Vagina (tissue), 2 donors: ENCODE data around the gene DEPDC7.
"Not testable (repeated sequence)": the region's sequence is repeated elsewhere in the genome, so short reads cannot be mapped to it uniquely, and the experiment has no call there.

ENCODE experiments used
- POLR2AphosphoS5 ChIP-seq, 2 donors: sonication (generic); formaldehyde crosslinking; IDR thresholded peaks; one replicate each; pipeline ENCODE4 v1.9.0; 2017; ENCODE audit warnings: antibody characterized with exemption in 2 of 2, mild to moderate bottlenecking in 2 of 2, low read depth in 1 of 2; ENCODE audit not compliant: insufficient read depth in 1 of 2
- TF ChIP-seq, protein P1 (sequence below), 3 experiments: fragments of 450-650 bp in 2 of 3; fragments of 200-600 bp in 1 of 3; sonication (generic) in 1 of 3; IDR thresholded peaks; one replicate each; pipeline ENCODE4 v1.5.1; 2017 to 2019; ENCODE audit warnings: antibody characterized with exemption in 3 of 3, mild to moderate bottlenecking in 2 of 3, moderate library complexity in 2 of 3

DNA sequence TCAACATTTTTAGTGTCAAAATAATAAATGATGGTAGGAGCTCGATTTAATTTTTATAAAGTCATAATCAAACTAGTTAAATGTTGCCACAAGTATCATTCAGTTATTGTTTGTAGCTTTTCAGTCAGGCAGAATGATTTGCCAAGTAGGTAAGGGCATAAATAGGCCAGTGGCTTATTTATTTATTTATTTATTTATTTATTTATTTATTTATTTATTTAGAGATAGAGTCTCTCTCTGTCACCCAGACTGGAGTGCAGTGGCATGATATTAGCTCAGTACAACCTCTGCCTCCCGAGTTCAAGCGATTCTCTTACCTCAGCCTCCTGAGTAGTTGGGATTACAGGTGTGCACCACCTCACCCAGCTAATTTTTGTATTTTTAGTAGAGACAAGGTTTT lies 43.4 kb upstream of the DEPDC7 start:
- not testable (repeated sequence) for TF ChIP-seq POLR2AphosphoS5 (IDR thresholded peaks at IDR 0.05; ENCODE audit: insufficient read depth in 1 of 2, low read depth in 1 of 2)
- TF ChIP-seq, protein P1, sequence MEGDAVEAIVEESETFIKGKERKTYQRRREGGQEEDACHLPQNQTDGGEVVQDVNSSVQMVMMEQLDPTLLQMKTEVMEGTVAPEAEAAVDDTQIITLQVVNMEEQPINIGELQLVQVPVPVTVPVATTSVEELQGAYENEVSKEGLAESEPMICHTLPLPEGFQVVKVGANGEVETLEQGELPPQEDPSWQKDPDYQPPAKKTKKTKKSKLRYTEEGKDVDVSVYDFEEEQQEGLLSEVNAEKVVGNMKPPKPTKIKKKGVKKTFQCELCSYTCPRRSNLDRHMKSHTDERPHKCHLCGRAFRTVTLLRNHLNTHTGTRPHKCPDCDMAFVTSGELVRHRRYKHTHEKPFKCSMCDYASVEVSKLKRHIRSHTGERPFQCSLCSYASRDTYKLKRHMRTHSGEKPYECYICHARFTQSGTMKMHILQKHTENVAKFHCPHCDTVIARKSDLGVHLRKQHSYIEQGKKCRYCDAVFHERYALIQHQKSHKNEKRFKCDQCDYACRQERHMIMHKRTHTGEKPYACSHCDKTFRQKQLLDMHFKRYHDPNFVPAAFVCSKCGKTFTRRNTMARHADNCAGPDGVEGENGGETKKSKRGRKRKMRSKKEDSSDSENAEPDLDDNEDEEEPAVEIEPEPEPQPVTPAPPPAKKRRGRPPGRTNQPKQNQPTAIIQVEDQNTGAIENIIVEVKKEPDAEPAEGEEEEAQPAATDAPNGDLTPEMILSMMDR (IDR thresholded peaks at IDR 0.05): not testable (repeated sequence)
